Body of pancreas (tissue), 4 donors: ENCODE results near the gene CDT1. TPM values are rescaled to one million over a fixed set of nuclear protein-coding genes. Genes with fewer than 3 reads are reported as not detected.

Experiments used
- ATAC-seq: fragments of 150-250 bp; one replicate; pipeline ENCODE4 v1.9.1; 2016
- DNase-seq, 4 donors: peaks; one replicate each; pipeline ENCODE4 v3.0.0-alpha.2; 2019
- H3K27ac ChIP-seq, 4 donors: fragments of 200-600 bp; sonication (generic); 1 replicate in 3 of 4; 2 replicates in 1 of 4; pipeline versions ENCODE4 v1.5.1 to v1.6.1; 2016 to 2019; ENCODE audit warnings: mild to moderate bottlenecking in 1 of 4, mixed read lengths in 1 of 4, moderate library complexity in 1 of 4
- H3K27me3 ChIP-seq, 2 donors: fragments of 200-600 bp; sonication (generic); one replicate each; pipeline ENCODE4 v1.6.0; 2016; ENCODE audit warnings: mild to moderate bottlenecking in 1 of 2
- H3K36me3 ChIP-seq, 2 donors: fragments of 200-600 bp; sonication (generic); replicated peaks in 1 of 2; 2 replicates each; pipeline ENCODE4 v1.5.1; 2016; ENCODE audit warnings: low read depth in 2 of 2; ENCODE audit not compliant: insufficient read depth in 1 of 2
- H3K4me1 ChIP-seq: fragments of 200-600 bp; sonication (generic); one replicate; pipeline ENCODE4 v1.6.0; 2016
- H3K4me3 ChIP-seq, 2 donors: fragments of 200-600 bp; sonication (generic); 1 replicate in 1 of 2; 2 replicates in 1 of 2; pipeline ENCODE4 v1.5.1; 2016 to 2019
- H3K9me3 ChIP-seq, 3 donors: fragments of 200-600 bp; sonication (generic); 1 replicate in 2 of 3; 2 replicates in 1 of 3; pipeline ENCODE4 v1.5.1; 2016
- CTCF ChIP-seq, 7 experiments: fragments of 450-650 bp in 4 of 7; fragments of 200-600 bp in 3 of 7; sonication (generic) in 3 of 7; IDR thresholded peaks; one replicate each; pipeline ENCODE4 v1.5.1; 2016 to 2019; ENCODE audit warnings: antibody characterized with exemption in 7 of 7
- POLR2A ChIP-seq, 3 donors: fragments of 450-650 bp; IDR thresholded peaks; one replicate each; pipeline ENCODE4 v1.6.1; 2016; ENCODE audit warnings: antibody characterized with exemption in 3 of 3, mild to moderate bottlenecking in 2 of 3
- WGBS, 2 donors: methylation state at CpG; one replicate each; pipeline ENCODE4 v1.1.5; 2017; 5-methylcytosine and 5-hydroxymethylcytosine counted together
- intact Hi-C: fragments of 100-400 bp; cut with DNase I; formaldehyde crosslinking; loops from one replicate; pipeline ENCODE4 v1.15.1; 2023
- total RNA-seq, 2 donors: library from RNA; depleted of rRNA; stranded (reverse); fragments of >200 nt; gene quantifications; one replicate each; pipeline ENCODE4 v1.1.0, GENCODE V29; 2016

Gene CDT1
- total RNA-seq, 2 donors from 2014 or later: 7.6 TPM; not detected in 1

DNA sequence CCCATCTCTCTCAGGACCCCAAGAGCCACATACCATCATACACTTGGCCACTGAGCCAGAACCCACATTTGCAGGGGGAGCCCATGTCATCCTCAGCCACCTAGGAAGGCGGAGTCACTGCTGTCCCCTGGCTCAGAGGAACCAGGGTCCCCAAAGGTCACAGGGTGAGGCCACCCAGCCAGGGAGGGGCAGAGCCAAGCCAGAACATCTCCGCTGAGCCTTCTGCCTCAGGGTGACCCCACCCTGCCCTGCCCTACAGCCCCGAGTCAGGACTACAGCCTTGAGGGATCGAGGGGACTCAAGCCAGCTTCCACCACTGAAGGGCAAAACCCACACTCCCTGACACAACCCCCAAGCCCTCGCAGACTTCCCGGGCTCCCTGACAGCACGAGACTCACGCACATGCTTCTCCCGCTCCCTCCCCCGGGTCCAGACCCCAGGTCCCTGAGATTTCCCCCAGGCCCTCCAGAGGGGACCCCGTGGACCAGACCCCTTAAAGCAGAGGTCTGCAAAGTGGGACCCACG lies 36.0 kb upstream of the CDT1 start:
- peak overlapping the region; percentile 52 to 84 (median 68) for H3K27ac ChIP-seq
- intact Hi-C loops: no loop called here
- ATAC-seq (no peak), DNase-seq (no peak)
- H3K9me3 ChIP-seq: no peaks in the 10 kb centered on the region
- H3K27me3 ChIP-seq: no peaks in the 10 kb centered on the region
- TF ChIP-seq CTCF (IDR thresholded peaks at IDR 0.05) (no peak), POLR2A (IDR thresholded peaks at IDR 0.05) (no peak)
- WGBS, 2 donors: 76 to 88% methylated on average over 8 to 10 of the region's 12 CpGs
- no peak overlapping the region for H3K4me3 ChIP-seq
- peaks cover 94% of the 10 kb centered on the region for H3K4me1 ChIP-seq
- H3K36me3 ChIP-seq: no peaks in the 10 kb centered on the region

- intact Hi-C loops: no loop called here
- 44 to 56% methylated on average over 9 to 24 of the region's 24 CpGs for WGBS, 2 donors
- Histone ChIP-seq H3K9me3 (no peaks in the 10 kb centered on the region), H3K4me3 (no peak overlapping the region), H3K4me1 (peaks cover 94% of the 10 kb centered on the region), H3K36me3 (no peaks in the 10 kb centered on the region), H3K27me3 (no peaks in the 10 kb centered on the region), H3K27ac (peak overlapping the region; percentile 52 to 84 (median 68))
- DNase-seq: peak; percentile 49 to 76 (median 62)
- ATAC-seq: no peak
- TF ChIP-seq CTCF (IDR thresholded peaks at IDR 0.05) (no peak), POLR2A (IDR thresholded peaks at IDR 0.05) (no peak)
Measured at GRCh38 chr16:88768071-88768783, 35.4 kb upstream of the CDT1 start.

DNA sequence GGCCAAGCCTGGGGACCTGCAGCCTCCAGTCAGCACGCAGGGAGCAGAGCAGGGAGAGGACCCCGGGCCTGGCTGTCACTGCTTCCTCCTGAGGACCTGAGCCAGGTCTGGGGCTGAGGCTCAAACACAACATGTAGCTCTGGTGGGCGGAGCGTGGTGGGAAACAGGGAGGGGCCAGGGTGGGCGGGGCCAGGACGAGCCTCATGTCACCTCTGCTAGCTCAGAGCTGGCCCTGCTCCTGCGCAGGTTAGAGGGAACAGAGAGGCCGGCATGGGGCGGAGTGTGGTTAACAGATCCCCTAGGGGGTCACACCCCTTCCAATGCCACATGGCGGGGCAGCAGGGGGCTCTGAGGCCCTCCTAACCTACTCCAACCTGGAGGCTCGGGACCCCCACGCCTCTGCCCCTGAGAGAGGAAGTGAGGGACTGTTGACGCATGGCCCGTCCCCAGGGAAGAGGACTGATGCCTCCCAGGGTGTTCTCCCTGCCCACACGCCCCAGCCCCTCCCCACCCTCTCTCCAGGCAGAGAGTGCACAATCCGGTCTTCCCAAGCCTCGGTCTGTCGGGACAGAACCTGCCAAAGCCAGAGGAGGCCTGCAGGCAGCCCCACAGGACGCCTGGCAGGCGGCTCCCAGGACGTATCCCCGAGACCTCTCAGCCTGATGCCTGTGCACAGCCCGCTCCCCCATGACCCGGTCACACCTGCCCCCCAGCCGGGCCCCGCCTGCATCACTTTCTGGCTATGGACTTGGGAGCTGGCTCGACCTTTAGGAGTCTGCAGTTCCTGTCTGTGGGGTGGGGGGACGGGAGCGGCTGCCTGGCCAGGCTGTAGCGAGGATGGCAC lies 33.8 kb upstream of the CDT1 start:
- TF ChIP-seq POLR2A (IDR thresholded peaks at IDR 0.05) (peak; percentile 7 to 55 (median 46)), CTCF (IDR thresholded peaks at IDR 0.05) (no peak)
- H3K27ac ChIP-seq: peak overlapping the region; percentile 48 to 85 (median 84)
- intact Hi-C loops: no loop called here
- WGBS, 2 donors: 24 to 36% methylated on average over 10 to 29 of the region's 30 CpGs
- H3K4me3 ChIP-seq: no peak overlapping the region
- no peaks in the 10 kb centered on the region for H3K27me3 ChIP-seq
- DNase-seq (peak; percentile 54 to 76 (median 68)), ATAC-seq (peak; percentile 54)
- peaks cover 91% of the 10 kb centered on the region for H3K4me1 ChIP-seq
- H3K36me3 ChIP-seq: no peaks in the 10 kb centered on the region
- no peaks in the 10 kb centered on the region for H3K9me3 ChIP-seq

DNA sequence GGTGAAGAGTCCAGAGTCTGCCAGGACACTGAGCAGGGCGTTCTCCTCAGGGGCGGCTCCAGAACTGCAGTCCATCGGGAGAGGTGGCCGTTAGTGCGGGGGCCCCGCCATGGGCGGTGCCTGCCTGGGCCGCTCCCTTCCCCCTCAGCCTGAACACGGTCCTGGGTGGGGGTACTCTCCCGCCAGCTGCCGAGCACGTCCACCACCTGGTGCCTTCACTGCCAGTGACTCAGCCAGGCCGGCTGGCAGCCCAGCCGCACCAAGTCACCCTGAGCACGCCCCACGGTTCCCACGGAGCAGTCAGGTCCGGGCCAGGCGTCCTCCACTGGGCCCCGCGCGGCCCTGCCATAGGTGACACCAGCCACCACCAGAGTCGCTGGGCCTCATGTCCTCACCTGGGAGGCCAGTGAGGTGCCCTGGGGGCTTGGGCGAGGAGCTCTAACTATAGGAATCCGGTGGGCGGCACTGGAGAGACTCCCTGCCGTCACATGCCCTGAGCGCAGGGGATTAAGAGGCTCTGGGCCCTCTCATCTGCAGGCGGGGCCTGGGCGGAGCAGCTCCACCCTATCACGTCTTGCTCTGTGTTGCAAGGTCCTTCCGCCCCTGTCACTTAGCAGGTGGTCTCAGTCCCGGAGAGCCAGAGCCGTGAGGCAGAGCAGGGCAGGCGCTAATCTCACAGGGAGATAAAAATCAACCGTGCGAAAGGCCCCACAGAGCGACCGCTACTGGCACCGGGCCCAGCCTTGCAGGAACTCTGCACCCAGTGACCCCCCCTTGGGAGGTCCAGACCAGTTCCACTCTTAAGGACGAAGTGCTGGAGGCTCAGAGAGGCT lies 32.9 kb upstream of the CDT1 start:
- DNase-seq (peak; percentile 66 to 83 (median 70)), ATAC-seq (peak; percentile 56)
- intact Hi-C loops: no loop called here
- no peaks in the 10 kb centered on the region for H3K36me3 ChIP-seq
- WGBS, 2 donors: 39% methylated on average over 41 of the region's 41 CpGs; no CpG with 5 or more reads in 1 of the 2 donors
- H3K27me3 ChIP-seq: no peaks in the 10 kb centered on the region
- H3K4me3 ChIP-seq: no peak overlapping the region
- TF ChIP-seq CTCF (IDR thresholded peaks at IDR 0.05) (no peak), POLR2A (IDR thresholded peaks at IDR 0.05) (peak in 2 of 3 donors; percentile 10 to 46)
- peak overlapping the region; percentile 48 to 85 (median 84) for H3K27ac ChIP-seq
- peaks cover 83% of the 10 kb centered on the region for H3K4me1 ChIP-seq
- H3K9me3 ChIP-seq: no peaks in the 10 kb centered on the region
